HEK293T (cell line): ENCODE measurements around the gene ANKMY1.

Source experiments
- CTCF ChIA-PET: fragments of 350-600 bp; formaldehyde crosslinking; extraction: SDS; loops from one replicate; lab custom pipeline; 2021; ENCODE audit warnings: antibody characterized with exemption, inconsistent platforms; lab: Yijun Ruan, JAX
- POLR2A ChIA-PET: fragments of 350-600 bp; formaldehyde crosslinking; extraction: SDS; loops from one replicate; lab custom pipeline; 2020; ENCODE audit warnings: antibody characterized with exemption, inconsistent platforms; lab: Yijun Ruan, JAX
- DNase-seq: peaks from one replicate; pipeline ENCODE4 v3.0.0; 2012; ENCODE audit warnings: mixed read lengths; ENCODE audit errors: extremely low spot score
- ARNT ChIP-seq: fragments of 450-650 bp; IDR thresholded peaks from 2 replicates; pipeline ENCODE4 v1.6.1; 2017; ENCODE audit warnings: mild to moderate bottlenecking
- BHLHE40 ChIP-seq: fragments of 450-650 bp; IDR thresholded peaks from 2 replicates; pipeline ENCODE4 v1.6.1; 2016; ENCODE audit warnings: mild to moderate bottlenecking, moderate library complexity, borderline replicate concordance
- CTBP1 ChIP-seq: fragments of 450-650 bp; IDR thresholded peaks from 2 replicates; pipeline ENCODE4 v1.6.1; 2016; ENCODE audit warnings: borderline replicate concordance
- ELF4 ChIP-seq: fragments of 450-650 bp; IDR thresholded peaks from 2 replicates; pipeline ENCODE4 v1.6.1; 2017; ENCODE audit warnings: antibody characterized with exemption
- FOXA1 ChIP-seq: fragments of 450-650 bp; IDR thresholded peaks from 2 replicates; pipeline ENCODE4 v1.6.1; 2016; ENCODE audit warnings: mild to moderate bottlenecking
- FOXK2 ChIP-seq: fragments of 450-650 bp; IDR thresholded peaks from 2 replicates; pipeline ENCODE4 v1.6.1; 2016; ENCODE audit warnings: mild to moderate bottlenecking
- FOXM1 ChIP-seq: fragments of 450-650 bp; IDR thresholded peaks from 2 replicates; pipeline ENCODE4 v1.6.1; 2017; ENCODE audit warnings: mild to moderate bottlenecking, borderline replicate concordance
- HDGF ChIP-seq: fragments of 450-650 bp; IDR thresholded peaks from 2 replicates; pipeline ENCODE4 v1.6.1; 2017; ENCODE audit warnings: antibody characterized with exemption, borderline replicate concordance
- L3MBTL2 ChIP-seq: fragments of 450-650 bp; conservative IDR thresholded peaks from 2 replicates; pipeline ENCODE4 v1.6.1; 2016; ENCODE audit warnings: mild to moderate bottlenecking
- LEF1 ChIP-seq: fragments of 450-650 bp; IDR thresholded peaks from 2 replicates; pipeline ENCODE4 v1.6.1; 2017; ENCODE audit warnings: mild to moderate bottlenecking, borderline replicate concordance
- NFRKB ChIP-seq: fragments of 450-650 bp; IDR thresholded peaks from 2 replicates; pipeline ENCODE4 v1.6.1; 2016; ENCODE audit warnings: mild to moderate bottlenecking, moderate library complexity
- PKNOX1 ChIP-seq: fragments of 450-650 bp; IDR thresholded peaks from 2 replicates; pipeline ENCODE4 v1.6.1; 2016
- SP1 ChIP-seq: fragments of 450-650 bp; IDR thresholded peaks from 2 replicates; pipeline ENCODE4 v1.6.1; 2017
- SUZ12 ChIP-seq: fragments of 450-650 bp; IDR thresholded peaks from 2 replicates; pipeline ENCODE4 v1.6.1; 2016; ENCODE audit warnings: mild to moderate bottlenecking
- TARDBP ChIP-seq: fragments of 450-650 bp; IDR thresholded peaks from 2 replicates; pipeline ENCODE4 v1.6.1; 2016
- ZNF384 ChIP-seq: fragments of 450-650 bp; IDR thresholded peaks from 2 replicates; pipeline ENCODE4 v1.6.1; 2016

ANKMY1 gene

GRCh38 chr2:240465765-240466578 lies 91.8 kb downstream of the ANKMY1 start:
- TF ChIP-seq PKNOX1, result no peak
- no peak for TF ChIP-seq ZNF384
- TF ChIP-seq FOXM1, result no peak
- no peak for TF ChIP-seq FOXA1
- TF ChIP-seq HDGF, result no peak
- no peak for TF ChIP-seq BHLHE40
- TF ChIP-seq NFRKB, result no peak
- TF ChIP-seq SP1, result no peak
- no peak for TF ChIP-seq FOXK2
- no peak for TF ChIP-seq LEF1
- TF ChIP-seq TARDBP, result no peak
- DNase-seq, result no peak
- ChIA-PET POLR2A (no interaction called here), CTCF (no interaction called here)

- POLR2A ChIA-PET, result no interaction called here
- no peak for DNase-seq
- CTCF ChIA-PET, result no interaction called here
- TF ChIP-seq NFRKB (no peak), ARNT (no peak), FOXA1 (no peak), ELF4 (no peak), L3MBTL2 (no peak), ZNF384 (no peak)
These were observed 92.5 kb downstream of the ANKMY1 start for GRCh38 chr2:240465268-240465764.

GRCh38 chr2:240464514-240465241 lies 93.1 kb downstream of the ANKMY1 start:
- ChIA-PET POLR2A (no interaction called here), CTCF (no interaction called here)
- TF ChIP-seq SP1 (no peak), L3MBTL2 (no peak), FOXK2 (no peak), CTBP1 (no peak), FOXM1 (no peak), SUZ12 (no peak), TARDBP (no peak), ZNF384 (no peak), NFRKB (no peak)
- DNase-seq, result no peak

- DNase-seq, result no peak
- ChIA-PET CTCF (interaction anchor here (0.7 kb wide), 1 partner anchor 8 kb away, joined by 4 read pairs; no protein-coding TSS in a partner anchor), POLR2A (no interaction called here)
- TF ChIP-seq CTBP1, result no peak
- no peak for TF ChIP-seq PKNOX1
These were observed 93.8 kb downstream of the ANKMY1 start for GRCh38 chr2:240463866-240464481.

- CTCF ChIA-PET, result interaction anchor here (0.7 kb wide), 1 partner anchor 8 kb away, joined by 4 read pairs; no protein-coding TSS in a partner anchor
- POLR2A ChIA-PET, result no interaction called here
- no peak for DNase-seq
- TF ChIP-seq TARDBP, result no peak
- TF ChIP-seq L3MBTL2, result no peak
- TF ChIP-seq SUZ12, result no peak
- no peak for TF ChIP-seq ARNT
- TF ChIP-seq FOXA1, result no peak
- TF ChIP-seq PKNOX1, result no peak
These were observed 94.4 kb downstream of the ANKMY1 start for GRCh38 chr2:240463274-240463865.

GRCh38 chr2:240462707-240463273 lies 95.0 kb downstream of the ANKMY1 start:
- ChIA-PET CTCF (no interaction called here), POLR2A (no interaction called here)
- no peak for DNase-seq
- no peak for TF ChIP-seq TARDBP
- no peak for TF ChIP-seq NFRKB
- no peak for TF ChIP-seq ELF4
- TF ChIP-seq HDGF, result no peak
- no peak for TF ChIP-seq LEF1
